ENCODE results near the gene NCBP3.

The NCBP3 gene

DNA sequence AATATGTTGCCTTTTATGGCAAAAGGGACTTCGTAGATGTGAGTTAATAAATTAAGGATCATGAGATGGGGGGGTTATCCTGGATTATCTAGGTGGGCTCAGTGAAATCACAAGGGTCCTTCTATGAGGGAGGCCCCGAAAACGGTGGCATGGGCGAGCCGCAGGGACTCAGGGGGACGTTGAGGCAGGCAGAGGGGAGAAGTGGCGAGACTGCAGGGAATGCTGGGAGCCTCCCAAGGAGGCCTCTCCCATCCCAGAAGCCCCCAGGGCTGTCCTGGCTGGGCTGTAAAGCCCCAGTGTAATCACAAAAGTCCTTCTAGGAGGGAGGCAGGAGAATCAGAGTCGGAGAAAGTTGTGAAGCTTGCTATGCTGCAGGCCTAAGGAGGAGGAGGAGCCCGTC lies 80.1 kb downstream of the NCBP3 start:
- Histone ChIP-seq H3K4me3 (ENCODE audit: low read depth, low read length, poor library complexity, severe bottlenecking) (no peak overlapping the region), H3K4me1 (ENCODE audit: insufficient read depth, low read length, severe bottlenecking) (peaks cover 4% of the 10 kb centered on the region), H3K9me2 (ENCODE audit: low read depth, low read length) (no peaks in the 10 kb centered on the region), H3K9ac (ENCODE audit: low read length) (no peak overlapping the region), H3K27me3 (ENCODE audit: insufficient read depth, low read length) (peaks cover 7% of the 10 kb centered on the region; the same call in 1 of the 2 replicates), H3K79me2 (ENCODE audit: insufficient read depth, low read length) (no peaks in the 10 kb centered on the region), H3K36me3 (ENCODE audit: insufficient read depth, low read length) (no peaks in the 10 kb centered on the region; the same call in 1 of the 2 replicates), H3K4me2 (ENCODE audit: low read length) (no peak overlapping the region), H4K20me1 (ENCODE audit: insufficient read depth, low read length) (no peaks in the 10 kb centered on the region), H3K9me3 (ENCODE audit: low read length) (no peaks in the 10 kb centered on the region), H3K27ac (ENCODE audit: low read depth, low read length, poor library complexity, severe bottlenecking) (no peak overlapping the region), H3F3A (ENCODE audit: insufficient read depth, low read length) (no peaks in the 10 kb centered on the region), H2AFZ (ENCODE audit: low read length) (no peak overlapping the region)
- no peak for TF ChIP-seq EZH2 (IDR thresholded peaks at IDR 0.05; ENCODE audit: borderline replicate concordance, low read length)
- TF ChIP-seq, protein P1, sequence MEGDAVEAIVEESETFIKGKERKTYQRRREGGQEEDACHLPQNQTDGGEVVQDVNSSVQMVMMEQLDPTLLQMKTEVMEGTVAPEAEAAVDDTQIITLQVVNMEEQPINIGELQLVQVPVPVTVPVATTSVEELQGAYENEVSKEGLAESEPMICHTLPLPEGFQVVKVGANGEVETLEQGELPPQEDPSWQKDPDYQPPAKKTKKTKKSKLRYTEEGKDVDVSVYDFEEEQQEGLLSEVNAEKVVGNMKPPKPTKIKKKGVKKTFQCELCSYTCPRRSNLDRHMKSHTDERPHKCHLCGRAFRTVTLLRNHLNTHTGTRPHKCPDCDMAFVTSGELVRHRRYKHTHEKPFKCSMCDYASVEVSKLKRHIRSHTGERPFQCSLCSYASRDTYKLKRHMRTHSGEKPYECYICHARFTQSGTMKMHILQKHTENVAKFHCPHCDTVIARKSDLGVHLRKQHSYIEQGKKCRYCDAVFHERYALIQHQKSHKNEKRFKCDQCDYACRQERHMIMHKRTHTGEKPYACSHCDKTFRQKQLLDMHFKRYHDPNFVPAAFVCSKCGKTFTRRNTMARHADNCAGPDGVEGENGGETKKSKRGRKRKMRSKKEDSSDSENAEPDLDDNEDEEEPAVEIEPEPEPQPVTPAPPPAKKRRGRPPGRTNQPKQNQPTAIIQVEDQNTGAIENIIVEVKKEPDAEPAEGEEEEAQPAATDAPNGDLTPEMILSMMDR (IDR thresholded peaks at IDR 0.05; ENCODE audit: low read length) = no peak

DNA sequence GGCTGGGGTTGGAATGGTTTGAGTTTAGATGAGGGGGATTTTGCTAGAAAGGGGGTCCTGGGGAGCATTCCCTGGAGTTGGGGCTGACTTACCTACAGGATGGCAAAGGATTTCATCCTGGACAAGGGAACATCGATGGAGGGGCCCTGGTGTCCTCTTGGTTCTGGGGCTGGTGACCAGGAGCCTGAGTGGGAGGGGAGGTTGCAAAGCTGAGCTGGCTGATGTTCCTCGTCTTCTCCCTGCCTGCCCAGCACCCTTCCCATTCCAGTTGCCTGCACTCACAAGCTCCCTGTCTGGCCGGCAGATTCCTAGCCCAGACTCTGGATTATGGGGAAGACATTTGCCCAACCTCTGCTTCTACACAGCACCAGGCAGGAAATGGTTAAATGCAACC lies 82.3 kb downstream of the NCBP3 start:
- Histone ChIP-seq H3K9ac (ENCODE audit: low read length) (no peak overlapping the region), H4K20me1 (ENCODE audit: insufficient read depth, low read length) (no peaks in the 10 kb centered on the region), H3K9me3 (ENCODE audit: low read length) (peaks cover 6% of the 10 kb centered on the region; the same call in 1 of the 2 replicates), H3K27ac (ENCODE audit: low read depth, low read length, poor library complexity, severe bottlenecking) (no peak overlapping the region), H3K4me1 (ENCODE audit: insufficient read depth, low read length, severe bottlenecking) (peaks cover 4% of the 10 kb centered on the region), H3F3A (ENCODE audit: insufficient read depth, low read length) (no peaks in the 10 kb centered on the region), H3K79me2 (ENCODE audit: insufficient read depth, low read length) (no peaks in the 10 kb centered on the region), H3K4me2 (ENCODE audit: low read length) (no peak overlapping the region), H3K27me3 (ENCODE audit: insufficient read depth, low read length) (peaks cover 10% of the 10 kb centered on the region), H3K4me3 (ENCODE audit: low read depth, low read length, poor library complexity, severe bottlenecking) (no peak overlapping the region), H3K36me3 (ENCODE audit: insufficient read depth, low read length) (no peaks in the 10 kb centered on the region; the same call in 1 of the 2 replicates), H2AFZ (ENCODE audit: low read length) (no peak overlapping the region), H3K9me2 (ENCODE audit: low read depth, low read length) (no peaks in the 10 kb centered on the region)
- no peak for TF ChIP-seq EZH2 (IDR thresholded peaks at IDR 0.05; ENCODE audit: borderline replicate concordance, low read length)
- TF ChIP-seq, protein P1 (IDR thresholded peaks at IDR 0.05; ENCODE audit: low read length) = no peak

DNA sequence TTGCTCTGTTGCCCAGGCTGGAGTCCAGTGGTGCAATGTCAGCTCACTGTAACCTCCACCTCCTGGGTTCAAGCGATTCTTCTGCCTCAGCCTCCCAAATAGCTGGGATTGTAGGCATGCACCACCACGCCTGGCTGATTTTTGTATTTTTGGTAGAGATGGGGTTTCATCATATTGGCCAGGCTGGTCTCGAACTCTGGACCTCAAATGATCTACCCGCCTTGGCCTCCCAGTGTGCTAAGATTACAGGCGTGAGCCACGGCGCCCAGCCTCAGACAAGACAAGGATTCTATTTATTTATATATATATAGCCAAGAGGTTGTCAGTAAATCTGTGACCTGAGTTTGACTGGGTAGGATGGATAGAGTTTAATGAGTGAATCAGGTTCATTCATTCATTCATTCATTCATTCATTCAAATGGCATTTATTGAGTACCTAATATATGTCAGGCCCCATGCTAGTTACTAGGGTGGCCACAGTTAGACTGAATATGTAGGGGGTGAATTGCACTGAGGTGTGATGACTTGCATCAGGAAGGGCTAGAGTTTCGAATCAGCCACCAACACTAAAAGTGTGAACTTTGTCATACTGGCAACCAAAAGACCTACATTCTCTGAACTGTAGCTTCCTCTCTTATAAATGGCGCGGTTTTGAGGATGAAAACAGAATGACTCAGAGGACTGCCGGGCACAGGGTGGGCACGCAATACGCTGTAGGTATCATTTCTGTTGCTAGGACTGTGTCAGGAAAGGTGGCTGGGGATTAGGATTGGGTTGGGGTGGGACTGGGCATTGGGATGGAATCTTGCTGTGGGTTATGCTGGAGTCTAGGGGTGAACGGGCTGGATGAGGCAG lies 82.9 kb downstream of the NCBP3 start:
- no peak overlapping the region for H2AFZ ChIP-seq (ENCODE audit: low read length)
- H3K4me2 ChIP-seq (ENCODE audit: low read length) = no peak overlapping the region
- H3K27ac ChIP-seq (ENCODE audit: low read depth, low read length, poor library complexity, severe bottlenecking) = no peak overlapping the region
- no peaks in the 10 kb centered on the region for H3F3A ChIP-seq (ENCODE audit: insufficient read depth, low read length)
- no peaks in the 10 kb centered on the region for H3K79me2 ChIP-seq (ENCODE audit: insufficient read depth, low read length)
- H3K36me3 ChIP-seq (ENCODE audit: insufficient read depth, low read length) = no peaks in the 10 kb centered on the region; the same call in 1 of the 2 replicates
- no peak overlapping the region for H3K9ac ChIP-seq (ENCODE audit: low read length)
- H3K9me2 ChIP-seq (ENCODE audit: low read depth, low read length) = no peaks in the 10 kb centered on the region
- no peak overlapping the region for H3K4me3 ChIP-seq (ENCODE audit: low read depth, low read length, poor library complexity, severe bottlenecking)
- H3K4me1 ChIP-seq (ENCODE audit: insufficient read depth, low read length, severe bottlenecking) = peaks cover 4% of the 10 kb centered on the region
- TF ChIP-seq, protein P1 (IDR thresholded peaks at IDR 0.05; ENCODE audit: low read length) = no peak
- no peak for TF ChIP-seq EZH2 (IDR thresholded peaks at IDR 0.05; ENCODE audit: borderline replicate concordance, low read length)
- H4K20me1 ChIP-seq (ENCODE audit: insufficient read depth, low read length) = no peaks in the 10 kb centered on the region
- H3K27me3 ChIP-seq (ENCODE audit: insufficient read depth, low read length) = peaks cover 10% of the 10 kb centered on the region
- H3K9me3 ChIP-seq (ENCODE audit: low read length) = peaks cover 6% of the 10 kb centered on the region; the same call in 1 of the 2 replicates

Measured in OCI-LY1 (cell line).